Upper lobe of right lung (tissue), 1 donor: ENCODE results near the gene FGF9. TPM values are rescaled to one million over a fixed set of nuclear protein-coding genes. Genes with fewer than 3 reads are reported as not detected.

Source experiments
- ATAC-seq: fragments of 200-7000 bp; cut with Tn5 transposase; one replicate; pipeline ENCODE4 v1.9.1; 2020; ENCODE audit warnings: mild to moderate bottlenecking, moderate library complexity
- DNase-seq: peaks from one replicate; pipeline ENCODE4 v3.0.0-alpha.2; 2020
- H3K27ac ChIP-seq: fragments of 200-600 bp; one replicate; pipeline ENCODE4 v1.8.0; 2022
- H3K27me3 ChIP-seq: fragments of 200-600 bp; one replicate; pipeline ENCODE4 v1.8.0; 2022; ENCODE audit warnings: mild to moderate bottlenecking
- H3K36me3 ChIP-seq: fragments of 200-600 bp; one replicate; pipeline ENCODE4 v1.8.0; 2022
- H3K4me1 ChIP-seq: fragments of 200-600 bp; one replicate; pipeline ENCODE4 v1.8.0; 2022
- H3K4me3 ChIP-seq: fragments of 200-600 bp; one replicate; pipeline ENCODE4 v1.8.0; 2022; ENCODE audit warnings: mild to moderate bottlenecking
- H3K9me3 ChIP-seq: fragments of 200-600 bp; one replicate; pipeline ENCODE4 v1.8.0; 2022
- CTCF ChIP-seq: fragments of 200-600 bp; IDR thresholded peaks from one replicate; pipeline ENCODE4 v1.8.0; 2022; ENCODE audit warnings: antibody characterized with exemption
- intact Hi-C: fragments of 100-400 bp; cut with DNase I; formaldehyde crosslinking; loops from one replicate; pipeline ENCODE4 v1.11.0; 2022
- total RNA-seq: library from RNA; stranded (reverse); fragmentation: NEBNext Ultra II Directional; extraction: Animal tissue kit (Norgen Biotek cat#: 25700); gene quantifications from one replicate; pipeline ENCODE4 v1.2.1, GENCODE V29; 2021
- donor health status: DM: no; HTN: yes; CAD: no; lungs with severe emphysema.

FGF9 gene
- total RNA-seq, 1 donor from 2014 or later = 2.7 TPM

GRCh38 chr13:21672287-21672680, 1.4 kb downstream of the FGF9 start:
- no peak for TF ChIP-seq CTCF
- peaks cover 36% of the 10 kb centered on the region for H3K27me3 ChIP-seq
- no peak for DNase-seq
- no peak overlapping the region for H3K27ac ChIP-seq
- H3K9me3 ChIP-seq = no peaks in the 10 kb centered on the region
- no peak for ATAC-seq
- peak overlapping the region; percentile 66 for H3K4me3 ChIP-seq
- H3K36me3 ChIP-seq = no peaks in the 10 kb centered on the region
- intact Hi-C loops = no loop called here
- peaks cover 23% of the 10 kb centered on the region for H3K4me1 ChIP-seq

- Histone ChIP-seq H3K36me3 (no peaks in the 10 kb centered on the region), H3K27ac (peak overlapping the region; percentile 7), H3K27me3 (peaks cover 36% of the 10 kb centered on the region), H3K9me3 (no peaks in the 10 kb centered on the region), H3K4me1 (peaks cover 23% of the 10 kb centered on the region), H3K4me3 (peak overlapping the region; percentile 66)
- DNase-seq (no peak), ATAC-seq (no peak)
- intact Hi-C loops = no loop called here
- no peak for TF ChIP-seq CTCF
Observed at GRCh38 chr13:21672796-21673538, 2.1 kb downstream of the FGF9 start.

GRCh38 chr13:21673539-21673788, 2.6 kb downstream of the FGF9 start:
- peak overlapping the region; percentile 7 for H3K27ac ChIP-seq
- no peak for DNase-seq
- H3K9me3 ChIP-seq = no peaks in the 10 kb centered on the region
- no peaks in the 10 kb centered on the region for H3K36me3 ChIP-seq
- H3K4me1 ChIP-seq = peaks cover 23% of the 10 kb centered on the region
- H3K27me3 ChIP-seq = peaks cover 36% of the 10 kb centered on the region
- H3K4me3 ChIP-seq = peak overlapping the region; percentile 66
- ATAC-seq = no peak
- intact Hi-C loops = no loop called here
- peak; percentile 17 for TF ChIP-seq CTCF

GRCh38 chr13:21673789-21674489, 3.1 kb downstream of the FGF9 start:
- intact Hi-C loops = no loop called here
- H3K27ac ChIP-seq = no peak overlapping the region
- H3K27me3 ChIP-seq = peaks cover 32% of the 10 kb centered on the region
- ATAC-seq = peak; percentile 58
- no peaks in the 10 kb centered on the region for H3K36me3 ChIP-seq
- DNase-seq = peak; percentile 82
- no peak for TF ChIP-seq CTCF
- peak overlapping the region; percentile 66 for H3K4me3 ChIP-seq
- no peaks in the 10 kb centered on the region for H3K9me3 ChIP-seq
- peaks cover 23% of the 10 kb centered on the region for H3K4me1 ChIP-seq

- Histone ChIP-seq H3K4me3 (peak overlapping the region; percentile 66), H3K27ac (no peak overlapping the region), H3K36me3 (no peaks in the 10 kb centered on the region), H3K9me3 (no peaks in the 10 kb centered on the region), H3K27me3 (peaks cover 32% of the 10 kb centered on the region), H3K4me1 (peaks cover 23% of the 10 kb centered on the region)
- intact Hi-C loops = no loop called here
- no peak for TF ChIP-seq CTCF
- peak; percentile 65 for DNase-seq
- no peak for ATAC-seq
Observed at GRCh38 chr13:21674490-21675009, 3.7 kb downstream of the FGF9 start.
